NCI-H345 (cell line): ENCODE data around the gene HOXC9.

ENCODE experiments used
- DNase-seq: peaks from one replicate; lab custom pipeline; 2025; lab: John Stamatoyannopoulos, UW

HOXC9 gene

GRCh38 chr12:54002278-54002914, 2.4 kb downstream of the HOXC9 start:
- DNase-seq = no peak

- no peak for DNase-seq
Measured at GRCh38 chr12:54002915-54003389, 3.0 kb downstream of the HOXC9 start.

GRCh38 chr12:54003625-54004024, 3.7 kb downstream of the HOXC9 start:
- DNase-seq = no peak

GRCh38 chr12:54004063-54004840, 4.3 kb downstream of the HOXC9 start:
- no peak for DNase-seq

- no peak for DNase-seq
Measured at GRCh38 chr12:54004841-54005530, 5.0 kb downstream of the HOXC9 start.

GRCh38 chr12:54005531-54005852, 5.5 kb downstream of the HOXC9 start:
- no peak for DNase-seq

GRCh38 chr12:54005853-54006558, 6.0 kb downstream of the HOXC9 start:
- DNase-seq = peak; percentile 72

GRCh38 chr12:54006559-54007220, 6.7 kb downstream of the HOXC9 start:
- no peak for DNase-seq

GRCh38 chr12:54007538-54008259, 7.7 kb downstream of the HOXC9 start:
- no peak for DNase-seq

- DNase-seq = no peak
Measured at GRCh38 chr12:54008260-54008552, 8.2 kb downstream of the HOXC9 start.

GRCh38 chr12:54009171-54010052, 9.5 kb downstream of the HOXC9 start:
- DNase-seq = no peak

GRCh38 chr12:54010053-54010971, 10.4 kb downstream of the HOXC9 start:
- no peak for DNase-seq

- no peak for DNase-seq
Measured at GRCh38 chr12:54010972-54011664, 11.2 kb downstream of the HOXC9 start.

GRCh38 chr12:54011665-54012532, 11.9 kb downstream of the HOXC9 start:
- no peak for DNase-seq

- DNase-seq = no peak
Measured at GRCh38 chr12:54012631-54013409, 12.9 kb downstream of the HOXC9 start.

- no peak for DNase-seq
Measured at GRCh38 chr12:54014377-54015017, 14.5 kb downstream of the HOXC9 start.
